HG02678 (cell line): ENCODE measurements around the gene MCU.
"Not testable (repeated sequence)": the region's sequence is repeated elsewhere in the genome, so short reads cannot be mapped to it uniquely, and the experiment has no call there.

Experiments used
- ATAC-seq: cut with Tn5 transposase; IDR thresholded peaks from one replicate; pipeline ENCODE4 v1.9.1; 2021; ENCODE audit warnings: mild to moderate bottlenecking, moderate library complexity; ENCODE audit not compliant: unreplicated experiment

Gene MCU

GRCh38 chr10:72758930-72759329, 67.0 kb downstream of the MCU start:
- ATAC-seq, result not testable (repeated sequence)

DNA sequence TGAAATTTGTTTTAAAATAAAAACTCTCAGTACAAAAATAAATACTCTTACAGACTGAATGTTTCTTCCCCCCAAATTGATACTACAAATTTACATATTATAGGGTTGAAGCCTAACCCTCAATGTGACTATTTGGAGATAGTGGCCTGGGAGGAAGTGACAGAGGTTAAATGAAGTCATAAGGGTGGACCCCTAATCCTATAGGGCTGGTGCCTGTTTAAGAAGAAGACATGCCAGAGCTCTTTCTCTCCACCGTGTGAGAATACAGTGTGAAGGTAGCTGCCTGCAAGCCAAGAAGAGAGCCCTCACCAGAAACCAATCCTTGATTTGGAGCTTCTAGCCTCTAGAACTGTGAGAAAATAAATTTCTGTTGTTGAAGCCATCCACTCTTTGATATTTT, 67.6 kb downstream of the MCU start:
- no peak for ATAC-seq

- no peak for ATAC-seq
Measured at GRCh38 chr10:72761498-72761897, 69.6 kb downstream of the MCU start.

DNA sequence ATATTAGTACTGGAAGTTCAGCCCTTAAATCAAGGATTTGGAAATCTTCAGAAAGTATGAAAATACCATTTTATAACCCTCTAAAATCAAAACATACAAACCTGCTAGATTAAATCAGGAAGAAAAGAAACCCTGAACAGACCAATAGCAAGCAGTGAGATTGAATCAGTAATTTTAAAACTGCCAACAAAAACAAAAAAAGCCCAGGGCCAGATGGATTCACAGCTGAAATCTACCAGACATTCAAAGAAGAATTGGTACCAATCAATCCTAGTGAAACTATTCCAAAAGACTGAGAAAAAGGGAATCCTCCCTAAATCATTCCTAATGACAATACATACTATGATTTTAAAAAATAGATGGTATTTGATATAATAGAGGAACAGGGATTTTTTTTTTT, 70.1 kb downstream of the MCU start:
- no peak for ATAC-seq

DNA sequence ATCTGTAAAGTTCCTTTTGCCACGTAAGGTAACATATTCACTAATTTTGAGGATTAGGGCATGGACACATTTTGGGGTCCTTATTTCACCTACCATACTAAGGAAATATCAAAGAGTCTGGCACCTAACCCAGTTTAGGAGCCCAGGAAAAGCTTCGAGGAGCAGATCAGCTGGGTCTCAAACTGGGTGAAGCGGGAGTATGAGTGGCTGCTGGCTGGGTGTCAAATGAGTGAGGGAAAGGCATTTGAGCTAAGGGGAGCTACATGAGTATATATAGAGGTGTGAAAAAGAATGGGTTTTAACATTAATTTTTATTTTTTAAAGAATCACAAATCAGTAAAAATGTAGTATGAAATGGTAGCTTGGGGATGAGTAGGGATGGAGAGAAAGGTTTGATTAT, 71.3 kb downstream of the MCU start:
- ATAC-seq, result no peak

- no peak for ATAC-seq
Measured at GRCh38 chr10:72764151-72764550, 72.2 kb downstream of the MCU start.

DNA sequence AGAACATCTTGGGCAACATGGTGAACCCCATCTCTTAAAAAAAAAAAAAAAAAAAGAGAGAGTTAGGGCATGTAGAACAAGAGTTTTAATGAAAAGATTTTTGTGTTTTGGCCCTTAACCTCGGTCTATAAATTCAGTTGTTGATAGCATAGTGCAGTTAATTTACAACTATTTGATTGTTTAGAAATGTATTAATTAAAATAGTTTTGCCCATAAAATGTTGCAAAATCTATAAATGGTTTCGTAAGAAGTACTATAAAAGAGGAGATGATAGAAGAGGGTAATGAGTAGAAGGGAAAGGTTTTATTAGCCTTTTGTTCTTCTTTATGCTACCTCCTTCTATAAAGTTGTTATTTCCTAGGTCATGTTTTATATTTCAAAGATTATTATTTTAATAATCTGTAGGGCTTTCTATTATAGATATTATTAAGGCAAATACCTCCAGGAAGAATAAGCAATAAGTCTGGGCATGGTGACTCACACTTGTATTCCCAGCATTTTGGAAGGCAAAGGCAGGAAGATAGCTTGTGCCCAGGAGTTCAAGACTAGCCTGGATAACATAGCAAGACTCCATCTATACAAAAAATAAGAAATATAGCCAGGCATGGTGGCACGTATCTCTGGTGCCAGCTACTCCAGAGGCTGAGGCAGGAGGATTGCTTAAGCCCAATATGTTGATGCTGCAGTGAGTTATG, 73.3 kb downstream of the MCU start:
- no peak for ATAC-seq

GRCh38 chr10:72771195-72771594, 79.3 kb downstream of the MCU start:
- ATAC-seq, result not testable (repeated sequence)

DNA sequence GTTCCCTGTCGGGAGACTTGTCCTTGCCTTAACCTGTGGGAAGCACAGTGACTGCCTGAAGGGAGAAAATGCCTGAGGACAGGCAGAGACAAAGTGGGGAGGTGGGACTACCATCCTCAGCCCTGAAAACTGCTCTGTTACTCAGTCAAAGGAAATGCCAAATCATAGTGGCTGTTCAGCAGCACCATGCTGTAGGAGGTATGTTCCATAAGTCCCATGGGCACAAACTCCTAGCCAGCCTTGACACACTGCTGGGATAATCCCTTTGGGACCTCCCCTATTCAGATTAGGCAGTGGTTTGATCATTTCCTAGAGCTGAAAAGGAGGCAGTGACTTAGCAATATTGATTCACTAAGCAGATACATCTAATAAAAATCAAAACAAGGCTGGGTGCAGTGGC, 80.1 kb downstream of the MCU start:
- no peak for ATAC-seq

- no peak for ATAC-seq
Measured at GRCh38 chr10:72779874-72780273, 87.9 kb downstream of the MCU start.

- no peak for ATAC-seq
Measured at GRCh38 chr10:72782649-72783330, 90.8 kb downstream of the MCU start.

GRCh38 chr10:72783410-72783833, 91.5 kb downstream of the MCU start:
- no peak for ATAC-seq

DNA sequence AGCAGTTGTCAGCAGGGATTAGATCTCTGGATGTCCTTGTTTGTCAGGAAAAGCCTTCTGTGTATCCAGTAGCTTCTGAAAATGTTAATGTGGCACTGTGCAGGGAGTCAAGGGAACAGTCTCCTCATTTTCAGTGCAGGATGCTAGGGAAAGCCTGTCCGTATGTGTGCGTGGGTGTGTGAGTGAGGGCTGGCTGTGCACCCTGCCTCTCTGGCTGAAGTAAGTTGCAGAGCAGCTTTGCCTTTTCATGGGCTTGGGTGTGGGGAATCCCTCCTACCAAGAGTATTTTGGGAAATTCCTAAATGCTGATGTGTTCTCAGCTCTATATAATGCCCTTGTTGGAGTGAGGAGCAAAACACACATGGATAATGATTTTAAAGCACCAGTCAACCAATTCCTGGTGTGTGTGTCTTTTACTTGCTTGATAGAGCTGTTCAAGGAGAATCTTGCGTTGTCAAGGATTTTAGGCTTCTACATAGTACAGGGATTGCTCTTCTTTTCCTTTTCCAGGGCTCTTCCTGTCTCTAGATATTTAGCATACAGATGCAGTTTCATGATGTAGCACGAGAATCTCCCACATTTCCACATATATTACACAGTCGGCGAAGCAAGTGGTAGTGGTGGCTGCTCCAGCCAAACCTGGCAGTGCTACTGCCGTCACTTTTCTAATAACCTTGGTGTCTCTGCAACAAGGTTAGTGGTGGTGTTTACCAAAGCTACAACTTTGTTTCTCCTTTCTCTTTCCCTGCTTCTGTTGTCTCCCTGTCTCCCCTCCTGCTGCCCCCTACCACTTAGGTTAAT, 92.8 kb downstream of the MCU start:
- no peak for ATAC-seq

DNA sequence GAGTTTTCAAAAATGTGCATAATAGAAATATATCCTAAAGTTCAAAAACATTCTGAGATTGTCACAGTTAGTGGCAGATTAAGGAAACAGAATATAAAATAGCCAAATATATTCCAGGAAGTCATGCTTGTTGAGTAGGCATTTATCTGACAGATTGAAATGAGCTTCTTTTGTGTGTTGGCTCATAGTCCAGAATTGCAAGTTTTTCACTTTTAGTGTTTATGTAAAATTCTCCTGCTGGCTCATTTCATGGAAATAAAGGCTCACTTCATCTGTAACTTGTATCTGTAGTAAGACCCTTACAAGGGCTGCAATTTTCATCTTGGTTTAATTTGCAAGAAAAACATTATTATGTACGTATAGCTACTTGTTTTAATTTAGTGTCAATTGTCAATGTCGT, 93.5 kb downstream of the MCU start:
- ATAC-seq, result no peak

- ATAC-seq, result no peak
Measured at GRCh38 chr10:72790216-72790990, 98.5 kb downstream of the MCU start.

DNA sequence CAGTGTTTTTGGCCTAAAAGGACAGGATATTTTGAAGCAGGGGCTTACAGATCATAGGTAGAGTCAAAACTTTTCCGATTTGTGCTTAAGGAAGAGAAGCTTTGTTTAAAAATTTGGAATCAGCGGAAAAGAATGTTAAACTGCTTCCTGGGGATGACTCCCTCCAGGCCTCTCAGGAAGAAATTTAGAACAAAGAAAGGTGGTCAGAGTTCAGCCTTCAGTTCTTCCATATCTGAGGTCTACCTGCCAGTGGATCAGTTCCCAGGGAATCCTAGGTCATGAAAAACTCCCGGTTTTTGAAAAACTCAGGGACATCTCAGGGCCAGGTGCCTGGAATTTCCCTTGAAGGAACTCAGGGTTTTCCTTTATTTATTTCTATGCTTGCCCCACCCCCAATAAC, 100.3 kb downstream of the MCU start:
- no peak for ATAC-seq

DNA sequence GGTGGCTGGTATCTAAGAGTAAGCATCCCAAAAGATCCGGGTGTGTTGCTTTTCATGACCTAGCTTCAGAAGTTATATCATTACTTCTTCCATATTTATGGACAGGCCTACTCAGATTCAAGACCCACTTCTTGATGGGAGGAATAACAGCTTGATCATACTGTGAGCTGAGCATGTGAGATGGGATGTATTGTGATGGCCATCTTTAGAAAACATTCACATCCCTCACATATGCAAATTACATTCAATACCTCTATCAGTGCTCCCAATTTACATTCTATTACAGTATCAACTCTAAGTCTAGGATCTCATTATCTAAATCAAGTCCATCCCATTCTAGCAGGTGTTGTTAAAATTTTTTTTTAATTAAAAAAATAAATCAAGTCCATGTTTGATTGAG, 101.8 kb downstream of the MCU start:
- no peak for ATAC-seq

GRCh38 chr10:72794260-72794659, 102.3 kb downstream of the MCU start:
- ATAC-seq, result no peak

DNA sequence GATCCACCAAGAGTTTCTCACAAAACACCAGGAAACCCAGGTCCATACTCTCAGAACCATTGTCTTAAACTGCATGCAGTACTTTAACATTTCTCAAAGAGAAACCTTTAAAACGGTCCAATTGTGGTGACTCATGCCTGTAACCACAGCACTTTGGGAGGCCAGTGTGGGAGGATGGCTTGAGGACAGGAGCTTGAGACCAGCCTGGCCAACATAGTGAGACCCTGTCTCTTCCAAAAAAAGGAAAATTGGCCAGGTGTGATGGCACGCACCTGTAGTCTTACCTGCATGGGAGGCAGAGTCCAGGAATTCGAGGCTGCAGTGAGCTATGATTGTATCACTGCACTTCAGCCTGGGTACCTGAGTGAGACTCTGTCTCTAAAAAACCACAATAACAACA, 104.1 kb downstream of the MCU start:
- ATAC-seq, result no peak

- ATAC-seq, result no peak
Measured at GRCh38 chr10:72796538-72796937, 104.6 kb downstream of the MCU start.
